Lung (tissue), 12 donors: ENCODE results near the gene RUSC2. TPM values are rescaled to one million over a fixed set of nuclear protein-coding genes. Genes with fewer than 3 reads are reported as not detected.
A peak's percentile ranks its signal among the peaks of the same experiment; 100 is the strongest.

ENCODE experiments used
- ATAC-seq: fragments of 200-7000 bp; cut with Tn5 transposase; one replicate; pipeline ENCODE4 v1.9.1; 2020; ENCODE audit warnings: moderate number of reproducible peaks; ENCODE audit not compliant: insufficient read depth, low FRiP score
- DNase-seq, 3 donors: peaks; one replicate each; pipeline ENCODE4 v3.0.0-alpha.2; 2013 to 2017
- H3K27ac ChIP-seq, 2 donors: one replicate each; pipeline ENCODE4 v1.5.1; 2013; ENCODE audit warnings: mild to moderate bottlenecking in 2 of 2, moderate library complexity in 2 of 2, control low read depth in 1 of 2, inconsistent platforms in 1 of 2, low read depth in 1 of 2, low read length in 1 of 2
- H3K27me3 ChIP-seq, 3 donors: one replicate each; pipeline ENCODE4 v1.5.1; 2013; ENCODE audit warnings: low read length in 2 of 3; ENCODE audit not compliant: control insufficient read depth in 3 of 3, insufficient read depth in 3 of 3
- H3K36me3 ChIP-seq, 4 donors: one replicate each; pipeline ENCODE4 v1.5.1; 2013; ENCODE audit warnings: low read length in 4 of 4, mild to moderate bottlenecking in 1 of 4, moderate library complexity in 1 of 4; ENCODE audit not compliant: control insufficient read depth in 4 of 4, insufficient read depth in 4 of 4
- H3K4me1 ChIP-seq, 5 donors: one replicate each; pipeline ENCODE4 v1.5.1; 2013; ENCODE audit warnings: low read length in 5 of 5, mild to moderate bottlenecking in 2 of 5, moderate library complexity in 1 of 5; ENCODE audit not compliant: control insufficient read depth in 5 of 5, insufficient read depth in 5 of 5
- H3K4me3 ChIP-seq: one replicate; pipeline ENCODE4 v1.5.1; 2013; ENCODE audit warnings: mild to moderate bottlenecking, control low read depth, moderate library complexity
- H3K9ac ChIP-seq, 2 donors: one replicate each; pipeline ENCODE4 v1.5.1; 2013; ENCODE audit warnings: low read length in 2 of 2, control low read depth in 1 of 2; ENCODE audit not compliant: insufficient read depth in 1 of 2
- H3K9me3 ChIP-seq, 4 donors: one replicate each; pipeline ENCODE4 v1.5.1; 2013; ENCODE audit warnings: low read length in 3 of 4, mild to moderate bottlenecking in 1 of 4, moderate library complexity in 1 of 4; ENCODE audit not compliant: control insufficient read depth in 4 of 4, insufficient read depth in 3 of 4
- WGBS, 2 donors: extraction: QIAGEN DNeasy Blood & Tissue Kit; methylation state at CpG; one replicate each; pipeline ENCODE4 v1.1.7; 2013; 5-methylcytosine and 5-hydroxymethylcytosine counted together
- polyA plus RNA-seq, 2 donors: library from polyadenylated mRNA; stranded (reverse); fragments of 200-250 nt; gene quantifications; one replicate each; pipeline ENCODE4 v1.2.1, GENCODE V29; 2013
- total RNA-seq, 2 donors: library from RNA; depleted of rRNA in 1 of 2; stranded (reverse); fragments of >200 nt in 1 of 2; gene quantifications; one replicate each; pipeline ENCODE4 v1.2.1, GENCODE V29; 2014 to 2021
- TF ChIP-seq, protein P1 (sequence below): IDR thresholded peaks from 2 replicates; pipeline ENCODE4 v1.5.1; 2012; ENCODE audit warnings: mild to moderate bottlenecking; ENCODE audit errors: control extremely low read depth, extremely low read depth
- donor health status: control.
- donor health status: control.
- donor health status: Bipolar disorder and iron deficiency.
- donor health status: healthy.
- donor health status: DM: yes; HTN: yes; CAD: no.

RUSC2 gene
- total and polyA plus RNA-seq, 4 donors = 12.2 to 25.7 (median 14.7) TPM

DNA sequence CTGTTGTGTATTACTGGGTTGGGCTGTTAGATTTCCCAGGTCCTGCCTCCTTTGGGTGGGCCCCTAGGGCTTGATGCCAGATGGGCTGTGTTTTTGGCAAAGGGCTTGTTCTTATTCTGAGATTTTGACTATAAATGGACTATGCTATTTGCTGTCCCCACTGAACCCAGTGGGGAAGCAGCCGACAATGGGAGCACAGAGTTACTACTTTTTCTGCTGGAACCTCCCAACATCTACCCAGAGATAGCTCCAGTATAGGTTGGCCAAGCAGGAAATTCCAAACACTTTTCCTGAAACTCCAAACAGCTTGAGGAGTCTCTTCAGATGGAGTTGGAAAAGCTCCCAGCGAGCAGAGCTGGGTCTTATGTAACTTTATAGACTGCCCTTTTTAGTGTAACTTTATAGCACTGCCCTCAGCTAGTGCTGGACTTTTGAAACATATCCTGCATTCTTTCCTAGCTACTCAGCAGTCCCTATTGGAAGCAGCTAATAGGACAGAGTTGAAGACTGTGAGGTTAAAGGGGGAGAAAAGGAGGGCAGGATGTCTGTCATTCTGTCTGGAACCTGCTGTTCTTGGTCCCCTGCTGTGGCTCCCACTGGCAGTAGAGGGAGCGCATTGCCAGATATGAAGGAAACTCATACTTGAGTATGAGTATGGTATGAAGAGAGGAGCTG lies 21.0 kb downstream of the RUSC2 start:
- ATAC-seq = peak; percentile 87
- Histone ChIP-seq H3K9ac (peak overlapping the region in 1 of 2 donors; percentile 73), H3K27me3 (no peaks in the 10 kb centered on the region), H3K9me3 (no peaks in the 10 kb centered on the region), H3K27ac (peak overlapping the region; percentile 91 to 92), H3K36me3 (peaks cover 0 to 3% (median 0%) of the 10 kb centered on the region in 4 donors), H3K4me3 (no peak overlapping the region), H3K4me1 (peaks cover 0 to 28% (median 13%) of the 10 kb centered on the region in 5 donors)
- DNase-seq = peak; percentile 82 to 95 (median 93)
- TF ChIP-seq, protein P1, sequence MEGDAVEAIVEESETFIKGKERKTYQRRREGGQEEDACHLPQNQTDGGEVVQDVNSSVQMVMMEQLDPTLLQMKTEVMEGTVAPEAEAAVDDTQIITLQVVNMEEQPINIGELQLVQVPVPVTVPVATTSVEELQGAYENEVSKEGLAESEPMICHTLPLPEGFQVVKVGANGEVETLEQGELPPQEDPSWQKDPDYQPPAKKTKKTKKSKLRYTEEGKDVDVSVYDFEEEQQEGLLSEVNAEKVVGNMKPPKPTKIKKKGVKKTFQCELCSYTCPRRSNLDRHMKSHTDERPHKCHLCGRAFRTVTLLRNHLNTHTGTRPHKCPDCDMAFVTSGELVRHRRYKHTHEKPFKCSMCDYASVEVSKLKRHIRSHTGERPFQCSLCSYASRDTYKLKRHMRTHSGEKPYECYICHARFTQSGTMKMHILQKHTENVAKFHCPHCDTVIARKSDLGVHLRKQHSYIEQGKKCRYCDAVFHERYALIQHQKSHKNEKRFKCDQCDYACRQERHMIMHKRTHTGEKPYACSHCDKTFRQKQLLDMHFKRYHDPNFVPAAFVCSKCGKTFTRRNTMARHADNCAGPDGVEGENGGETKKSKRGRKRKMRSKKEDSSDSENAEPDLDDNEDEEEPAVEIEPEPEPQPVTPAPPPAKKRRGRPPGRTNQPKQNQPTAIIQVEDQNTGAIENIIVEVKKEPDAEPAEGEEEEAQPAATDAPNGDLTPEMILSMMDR = no peak
- 35 to 53% methylated on average over 3 of the region's 3 CpGs for WGBS, 2 donors

DNA sequence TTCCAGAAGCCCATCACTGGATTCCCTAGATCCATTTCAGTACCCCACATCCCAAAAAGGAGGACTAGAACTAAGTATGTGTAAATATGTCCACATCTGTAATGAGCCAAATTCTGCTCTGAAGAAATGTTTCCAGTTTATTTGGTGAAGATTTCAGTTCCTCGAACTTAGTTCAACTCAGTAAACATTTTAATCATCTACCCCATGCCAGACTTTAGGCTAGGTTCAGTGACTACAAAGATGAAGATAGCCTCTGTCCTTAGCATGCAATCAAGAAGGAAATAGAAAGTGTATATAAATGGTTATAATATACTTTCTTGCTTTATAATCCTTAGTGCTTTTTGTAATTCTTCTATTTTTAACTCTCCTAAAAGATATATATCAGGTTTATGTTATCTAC lies 21.5 kb downstream of the RUSC2 start:
- H3K4me1 ChIP-seq = peaks cover 0 to 32% (median 13%) of the 10 kb centered on the region in 5 donors
- no peak for ATAC-seq

DNA sequence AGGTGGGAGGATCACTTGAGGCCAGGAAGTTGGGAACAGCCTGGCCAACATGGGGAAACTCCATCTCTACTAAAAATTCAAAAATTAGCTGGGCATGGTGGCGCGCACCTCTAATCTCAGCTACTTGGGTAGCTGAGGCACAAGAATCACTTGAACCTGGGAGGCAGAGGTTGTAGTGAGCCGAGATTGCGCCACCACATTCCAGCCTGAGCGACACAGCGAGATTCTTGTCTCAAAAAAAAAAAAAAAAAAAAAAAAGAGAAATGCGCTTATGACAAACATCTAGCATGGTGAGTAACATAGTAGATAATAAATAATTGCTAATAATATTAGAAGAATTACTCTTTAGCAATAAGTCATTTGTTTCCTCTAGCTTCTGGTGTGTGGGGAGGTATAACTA lies 25.9 kb downstream of the RUSC2 start:
- H3K4me3 ChIP-seq = no peak overlapping the region
- WGBS, 2 donors = 66 to 77% methylated on average over 7 of the region's 7 CpGs
- no peak overlapping the region for H3K9ac ChIP-seq
- peaks cover 10 to 56% (median 20%) of the 10 kb centered on the region in 5 donors for H3K4me1 ChIP-seq
- H3K27ac ChIP-seq = no peak overlapping the region
- DNase-seq = no peak
- no peak for ATAC-seq
- H3K27me3 ChIP-seq = no peaks in the 10 kb centered on the region
- no peaks in the 10 kb centered on the region for H3K9me3 ChIP-seq
- TF ChIP-seq, protein P1 = no peak
- no peaks in the 10 kb centered on the region for H3K36me3 ChIP-seq

More for the DNA sequence above, 21.5 kb downstream of the RUSC2 start:
- 44 to 62% methylated on average over 1 of the region's 1 CpG for WGBS, 2 donors
- Histone ChIP-seq H3K27me3 (no peaks in the 10 kb centered on the region), H3K27ac (peak overlapping the region; percentile 91 to 92), H3K36me3 (peaks cover 0 to 3% (median 0%) of the 10 kb centered on the region in 4 donors), H3K4me3 (no peak overlapping the region), H3K9me3 (no peaks in the 10 kb centered on the region), H3K9ac (peak overlapping the region in 1 of 2 donors; percentile 73)
- TF ChIP-seq, protein P1 = no peak
- DNase-seq = no peak

DNA sequence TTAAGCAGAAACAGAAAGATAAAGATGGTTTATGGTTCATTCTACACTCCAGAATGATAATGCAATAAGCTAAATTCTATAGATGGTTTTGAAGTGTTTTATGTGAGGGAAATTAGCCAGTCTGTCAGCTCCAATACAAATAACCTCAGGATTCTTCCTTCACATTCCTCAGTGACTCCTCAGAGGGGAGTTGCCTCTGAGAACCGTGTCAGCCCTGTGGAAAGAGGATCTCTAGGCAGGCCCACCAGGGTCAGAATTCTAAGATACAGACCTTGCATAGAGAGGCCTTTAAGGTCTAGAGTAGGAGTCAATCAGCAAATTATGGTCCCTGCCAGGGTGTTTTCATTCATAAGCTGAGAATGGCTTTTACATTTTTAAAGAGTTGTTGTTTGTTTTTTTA lies 26.6 kb downstream of the RUSC2 start:
- 31 to 32% methylated on average over 1 of the region's 1 CpG for WGBS, 2 donors
- H3K4me1 ChIP-seq = peaks cover 4 to 59% (median 20%) of the 10 kb centered on the region in 5 donors
- no peaks in the 10 kb centered on the region for H3K27me3 ChIP-seq
- no peak for DNase-seq
- peak overlapping the region; percentile 41 to 66 for H3K27ac ChIP-seq
- H3K4me3 ChIP-seq = no peak overlapping the region
- no peak for ATAC-seq
- no peak overlapping the region for H3K9ac ChIP-seq
- no peaks in the 10 kb centered on the region for H3K36me3 ChIP-seq
- TF ChIP-seq, protein P1 = no peak
- H3K9me3 ChIP-seq = no peaks in the 10 kb centered on the region
